Heart left ventricle (tissue), 13 donors: Measurements from ENCODE around the gene BST1.

Experiments
- CTCF ChIP-seq, 12 donors: fragments of 200-600 bp; sonication (generic) in 4 of 12; IDR thresholded peaks; one replicate each; pipeline versions ENCODE4 v1.5.0 to v1.8.0; 2018 to 2022; ENCODE audit warnings: antibody characterized with exemption in 12 of 12, mild to moderate bottlenecking in 5 of 12
- POLR2A ChIP-seq, 2 donors: fragments of 450-650 bp; IDR thresholded peaks; one replicate each; pipeline ENCODE4 v1.6.1; 2017; ENCODE audit warnings: antibody characterized with exemption in 2 of 2, mild to moderate bottlenecking in 2 of 2, moderate library complexity in 2 of 2
- donor health status: ischemic (EF 13 %, LVEDD 7.1; RV severe dilation, severe dysfunction).
- donor health status: DM: no; HTN: yes; CAD: no.
- donor health status: DM: no; HTN: no; CAD: no.
- donor health status: ischemic (EF 25% LVEDD 6.9; RV normal size, moderate dysfunction).
- donor health status: ischemic (EF 25% LVEDD 5.7; RV mildly dilated, moderate dysfunction).
- donor health status: ischemic (EF 35%, LVEDD 5.7; RV mildly dilated, moderate dysfunction).
- donor health status: nonischemic (EF 11% LVEDD 7.7; RV severe dilation, severe dysfunction).
- donor health status: DM: yes; HTN: yes; CAD: no.
- donor health status: PGD.
- donor health status: ischemic (EF 29% LVEDD 5.4; RV normal size, mild dysfunction).
- donor health status: nonischemic (EF 23%, LVEDD 6.1; RV moderate dilation, normal function).

- TF ChIP-seq CTCF (IDR thresholded peaks at IDR 0.05), result no peak
- no peak for TF ChIP-seq POLR2A (IDR thresholded peaks at IDR 0.05)
These were observed 1.3 kb downstream of the BST1 start for GRCh38 chr4:15704129-15704528.
